A549 treated with GW870086 at 1 μM for 4 hours (cell line): ENCODE results near the gene SOX14. TPM values are rescaled to one million over a fixed set of nuclear protein-coding genes. Genes with fewer than 3 reads are reported as not detected.

ENCODE experiments used
- total RNA-seq: library from RNA; stranded (reverse); fragments of 200-300 nt; extraction: Qiagen RNA extraction; gene quantifications from 5 replicates; pipeline ENCODE4 v1.2.3, GENCODE V29; 2022; ENCODE audit warnings: low read depth

Gene SOX14
- not detected in 5 replicates for total RNA-seq

DNA sequence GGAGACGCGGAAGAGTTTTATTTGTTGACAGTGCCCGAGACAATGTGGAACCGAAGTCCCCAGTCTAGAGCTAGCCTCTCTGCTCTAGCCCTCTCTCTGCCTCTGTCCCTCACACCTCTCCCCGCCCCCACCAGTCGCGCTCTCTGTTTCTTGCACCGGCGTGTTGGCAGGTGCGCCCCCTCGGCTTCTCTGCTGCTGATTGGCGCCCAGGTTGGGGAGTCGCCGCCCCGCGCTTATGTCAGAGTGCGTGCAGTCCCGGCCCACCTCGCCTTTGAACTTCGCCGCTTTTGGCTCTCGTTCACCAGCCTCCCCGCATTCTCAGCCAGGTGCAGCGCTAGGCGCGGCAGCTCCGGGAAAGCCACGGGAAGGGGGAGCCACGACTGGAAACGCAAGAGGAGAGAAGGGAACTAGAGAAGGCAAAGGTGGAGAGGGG is at the start of gene SOX14:
Gene SOX14, plus strand, starts transcription at position 315 of the 433 bp plus-strand sequence. CDS start 470 bp downstream, outside the sequence.

Other genes starting within 250 kb of the SOX14 start
- not detected in 5 replicates for gene CLDN18, start 245.8 kb downstream of the SOX14 start, total RNA-seq